Erythroblast (primary cell): ENCODE results near the gene KRTAP29-1.

Source experiments
- GATA1 ChIP-seq: IDR thresholded peaks from 2 replicates; pipeline ENCODE4 v1.6.1; 2011; ENCODE audit warnings: low read depth, mild to moderate bottlenecking, control low read depth, low read length, moderate library complexity
- POLR2A ChIP-seq: IDR thresholded peaks from 2 replicates; pipeline ENCODE4 v1.6.1; 2011; ENCODE audit warnings: mild to moderate bottlenecking, low read length

GRCh38 chr17:41351177-41351576, 48.5 kb upstream of the KRTAP29-1 start:
- TF ChIP-seq POLR2A: no peak
- TF ChIP-seq GATA1: no peak
